Anterior cingulate cortex (tissue), 58 donors: ENCODE measurements around the gene RERGL.
"Not testable (repeated sequence)": the region's sequence is repeated elsewhere in the genome, so short reads cannot be mapped to it uniquely, and the experiment has no call there.

Experiments
- DNase-seq, 58 donors: peaks; one replicate each; lab custom pipeline; 2025; lab: John Stamatoyannopoulos, UW

RERGL gene

GRCh38 chr12:18090093-18090492 lies at the start of gene RERGL:
Gene RERGL (minus strand): TSS chr12:18090193. CDS start chr12:18090140, 53 bp downstream.
- no peak for DNase-seq

GRCh38 chr12:18139254-18139653 lies 49.3 kb upstream of the RERGL start:
- DNase-seq: no peak

GRCh38 chr12:18135509-18135908 lies 45.5 kb upstream of the RERGL start:
- DNase-seq: no peak

GRCh38 chr12:18135086-18135485 lies 45.1 kb upstream of the RERGL start:
- no peak for DNase-seq

GRCh38 chr12:18130851-18131250 lies 40.9 kb upstream of the RERGL start:
- no peak for DNase-seq

- no peak for DNase-seq
These were observed 33.7 kb upstream of the RERGL start for GRCh38 chr12:18123707-18124106.

GRCh38 chr12:18120899-18121298 lies 30.9 kb upstream of the RERGL start:
- DNase-seq: no peak

- no peak for DNase-seq
These were observed 18.6 kb upstream of the RERGL start for GRCh38 chr12:18108611-18109010.

GRCh38 chr12:18103624-18104023 lies 13.6 kb upstream of the RERGL start:
- DNase-seq: no peak

GRCh38 chr12:18101043-18101442 lies 11.1 kb upstream of the RERGL start:
- DNase-seq: no peak

GRCh38 chr12:18084080-18084479 lies 5.9 kb downstream of the RERGL start:
- no peak for DNase-seq

- DNase-seq: no peak
These were observed 10.3 kb downstream of the RERGL start for GRCh38 chr12:18079541-18080246.

GRCh38 chr12:18074001-18074400 lies 16.0 kb downstream of the RERGL start:
- no peak for DNase-seq

- DNase-seq: no peak
These were observed 17.3 kb downstream of the RERGL start for GRCh38 chr12:18072723-18073122.

- DNase-seq: no peak
These were observed 18.7 kb downstream of the RERGL start for GRCh38 chr12:18071336-18071735.

- DNase-seq: no peak
These were observed 21.6 kb downstream of the RERGL start for GRCh38 chr12:18068355-18068754.

- no peak for DNase-seq
These were observed 23.3 kb downstream of the RERGL start for GRCh38 chr12:18066666-18067065.

- DNase-seq: not testable (repeated sequence)
These were observed 27.1 kb downstream of the RERGL start for GRCh38 chr12:18062867-18063266.

GRCh38 chr12:18057051-18057450 lies 32.9 kb downstream of the RERGL start:
- no peak for DNase-seq

GRCh38 chr12:18054925-18055619 lies 34.9 kb downstream of the RERGL start:
- DNase-seq: no peak

GRCh38 chr12:18045446-18045992 lies 44.5 kb downstream of the RERGL start:
- no peak for DNase-seq
